ENCODE data around the gene ACP6.

GRCh38 chr1:147717706-147718097 lies 47.4 kb upstream of the ACP6 start:
- TF ChIP-seq CTCF (IDR thresholded peaks at IDR 0.05; ENCODE audit: extremely low read depth in 1 of 2, insufficient read depth in 1 of 2, low read depth in 1 of 2, low read length in 2 of 2) (no peak), POLR2AphosphoS5 (IDR thresholded peaks at IDR 0.05; ENCODE audit: insufficient read depth, low read depth, low read length) (no peak), POLR2A (IDR thresholded peaks at IDR 0.05; ENCODE audit: low read depth, low read length) (no peak), JUN (IDR thresholded peaks at IDR 0.05; ENCODE audit: borderline replicate concordance, insufficient read depth, insufficient read length, low read depth) (no peak), EZH2 (IDR thresholded peaks at IDR 0.05; ENCODE audit: borderline replicate concordance, low read depth, low read length, severe bottlenecking) (no peak)
